ENCODE data around the gene CHRNB1. TPM values are rescaled to one million over a fixed set of nuclear protein-coding genes. Genes with fewer than 3 reads are reported as not detected.
"Not testable (repeated sequence)": the region's sequence is repeated elsewhere in the genome, so short reads cannot be mapped to it uniquely, and the experiment has no call there.

The CHRNB1 gene
- total RNA-seq, 2 donors from 2014 or later, result 10.9 to 13.0 TPM

DNA sequence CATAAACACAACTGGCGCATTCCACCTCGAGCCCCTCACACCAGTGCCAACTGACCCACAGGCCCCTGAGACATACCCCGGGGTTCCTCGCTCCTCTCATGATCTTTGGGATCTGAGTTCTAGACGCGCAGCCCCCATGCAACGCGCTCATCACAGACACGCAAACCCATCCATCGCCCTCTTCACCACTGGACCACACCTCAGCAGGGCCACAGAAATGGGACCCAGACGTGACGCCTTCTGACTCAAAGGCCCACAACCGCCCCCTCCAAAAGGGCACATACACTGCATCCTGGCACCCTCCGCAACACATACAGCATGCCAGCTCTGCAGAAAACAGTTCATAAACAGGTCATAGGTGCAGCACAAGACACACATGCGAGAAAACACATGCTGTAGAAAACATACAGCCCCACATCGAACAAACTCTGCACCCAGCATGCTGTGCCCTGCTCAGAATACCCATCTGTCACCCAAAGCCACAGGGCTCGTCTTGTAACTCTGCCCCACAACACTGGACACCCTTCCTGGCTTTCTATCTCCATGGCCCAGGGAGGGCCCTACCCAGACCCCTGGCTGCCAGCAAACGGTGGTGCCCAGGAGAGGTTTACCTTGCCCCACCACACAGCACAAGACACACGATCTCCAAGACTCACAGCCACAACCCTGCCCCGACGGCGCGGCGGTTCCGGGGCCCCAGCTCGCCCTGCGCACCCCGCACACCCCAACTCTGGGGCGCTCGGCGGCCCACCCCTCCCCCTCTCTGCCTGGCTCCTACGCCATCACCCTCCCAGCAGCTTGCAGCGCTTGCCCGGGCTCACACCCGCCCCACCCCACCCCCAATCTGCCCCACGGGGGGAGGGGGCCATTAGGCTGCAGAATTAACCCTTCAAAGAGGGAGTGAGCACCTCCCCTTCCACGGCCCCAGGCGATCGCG is 33.7 kb downstream of the CHRNB1 start:
- Mint-ChIP-seq H3K36me3 (ENCODE audit: low read depth) (peaks cover 10% of the 10 kb centered on the region), H3K27ac (peak overlapping the region; percentile 86), H3K4me1 (peaks cover 42% of the 10 kb centered on the region), H3K4me3 (peak overlapping the region; percentile 88), H3K27me3 (no peaks in the 10 kb centered on the region), H3K9me3 (no peaks in the 10 kb centered on the region)
- peak; percentile 50 for ATAC-seq (replicated peaks)

DNA sequence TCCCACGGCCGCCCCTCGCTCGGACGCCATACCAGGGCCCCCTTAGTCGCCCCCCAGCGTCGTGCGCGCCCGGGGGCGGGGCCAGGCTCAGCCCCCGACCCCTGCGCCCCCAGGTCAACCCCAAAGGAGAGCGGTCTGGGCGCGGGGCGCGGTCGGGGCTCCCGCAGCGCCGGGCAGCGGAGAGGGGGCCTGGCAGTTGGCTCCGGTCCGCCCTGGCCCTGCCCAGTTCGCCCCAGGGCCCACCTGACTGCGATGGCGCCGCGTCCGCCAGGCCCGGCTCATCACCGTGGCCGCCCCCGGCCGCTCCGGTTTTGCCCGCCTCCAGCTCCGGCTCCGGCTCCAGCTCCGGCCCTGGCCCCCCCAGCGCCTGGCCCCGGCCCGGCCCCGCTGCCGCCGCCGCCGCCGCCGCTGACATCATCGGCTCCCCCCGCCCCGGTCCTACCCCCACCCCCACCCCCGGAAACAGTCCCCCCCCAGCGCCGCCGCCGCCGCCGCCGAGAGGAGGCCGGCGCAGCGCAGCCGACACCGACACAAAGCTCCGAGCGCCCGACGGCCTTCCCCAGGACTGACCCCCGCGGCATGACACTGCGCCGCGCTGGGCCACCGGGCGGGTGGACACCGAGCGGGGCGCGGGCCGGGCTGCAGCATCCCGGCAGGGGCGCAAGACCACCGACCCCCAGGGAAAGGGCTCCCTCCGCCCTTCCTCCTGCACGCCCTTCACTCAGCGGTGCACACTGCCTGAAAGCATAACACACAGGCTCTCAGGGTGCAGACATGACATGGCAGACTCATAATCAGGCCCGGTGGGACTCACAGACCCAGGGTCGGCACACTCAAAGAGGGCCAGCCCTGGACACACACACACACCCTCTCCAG is 34.6 kb downstream of the CHRNB1 start, which contains the start of gene ZBTB4:
ZBTB4 (minus strand) TSS at position 419 of the 876 bp plus-strand sequence. CDS start 12,830 bp downstream, outside the sequence.
- peaks cover 42% of the 10 kb centered on the region for H3K4me1 Mint-ChIP-seq
- no peaks in the 10 kb centered on the region for H3K27me3 Mint-ChIP-seq
- peaks cover 19% of the 10 kb centered on the region for H3K36me3 Mint-ChIP-seq (ENCODE audit: low read depth)
- H3K4me3 Mint-ChIP-seq, result peak within 1 kb of the TSS; percentile 88
- peak within 1 kb of the TSS; percentile 94 for H3K27ac Mint-ChIP-seq
- peak; percentile 20 for ATAC-seq (replicated peaks)
- no peaks in the 10 kb centered on the region for H3K9me3 Mint-ChIP-seq

DNA sequence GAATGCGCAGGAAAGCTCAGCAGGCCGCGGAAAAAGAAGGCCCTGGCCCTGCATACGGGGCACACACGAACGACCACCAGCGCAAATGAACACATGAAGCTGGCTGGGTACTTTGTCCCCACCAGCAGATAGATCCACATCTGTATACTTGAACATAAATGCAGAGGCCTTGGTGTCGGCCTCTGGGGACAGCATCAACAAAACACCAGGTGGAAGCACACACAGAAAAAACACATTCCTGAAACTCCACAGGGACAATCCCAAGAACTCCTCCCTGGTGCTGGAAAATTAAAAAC is 35.2 kb downstream of the CHRNB1 start:
- Mint-ChIP-seq H3K9me3 (no peaks in the 10 kb centered on the region), H3K27me3 (no peaks in the 10 kb centered on the region), H3K36me3 (ENCODE audit: low read depth) (peaks cover 25% of the 10 kb centered on the region), H3K4me3 (peak overlapping the region; percentile 86), H3K27ac (peak overlapping the region; percentile 94), H3K4me1 (peaks cover 46% of the 10 kb centered on the region)
- ATAC-seq (replicated peaks), result no peak

DNA sequence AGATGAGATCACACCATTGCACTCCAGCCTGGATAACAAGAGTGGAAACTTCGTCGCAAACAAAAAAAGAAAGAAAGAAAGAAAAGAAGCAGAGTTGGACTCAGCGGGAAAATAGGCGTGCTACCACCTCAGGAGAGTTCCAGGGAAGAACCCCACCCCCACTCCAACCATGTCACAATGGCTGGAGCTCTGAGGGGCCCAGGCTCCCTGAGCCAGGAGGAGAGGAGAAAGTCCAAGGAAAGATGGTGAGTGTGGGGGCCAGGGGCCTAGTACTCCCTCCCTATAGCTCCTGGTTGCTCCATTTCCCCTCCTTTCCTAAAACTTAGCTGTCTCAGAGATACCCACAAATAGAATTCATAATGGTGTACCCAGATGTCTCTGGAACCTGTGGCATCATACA is 36.4 kb downstream of the CHRNB1 start, which contains the start of gene SLC35G6:
SLC35G6 (plus strand) TSS at position 172 of the 400 bp plus-strand sequence; CDS start at position 243, 71 bp downstream.
- ATAC-seq (replicated peaks); H3K27me3 Mint-ChIP-seq; H3K9me3 Mint-ChIP-seq: not testable (repeated sequence)
- peak within 1 kb of the TSS; percentile 86 for H3K4me3 Mint-ChIP-seq
- peaks cover 48% of the 10 kb centered on the region for H3K4me1 Mint-ChIP-seq
- H3K36me3 Mint-ChIP-seq (ENCODE audit: low read depth), result peaks cover 37% of the 10 kb centered on the region
- H3K27ac Mint-ChIP-seq, result peak within 1 kb of the TSS; percentile 100

- H3K9me3 Mint-ChIP-seq; ATAC-seq (replicated peaks); H3K27me3 Mint-ChIP-seq: not testable (repeated sequence)
- Mint-ChIP-seq H3K4me3 (peak overlapping the region; percentile 86), H3K27ac (peak overlapping the region; percentile 100), H3K4me1 (peaks cover 49% of the 10 kb centered on the region), H3K36me3 (ENCODE audit: low read depth) (peaks cover 45% of the 10 kb centered on the region)
These were observed 37.2 kb downstream of the CHRNB1 start for GRCh38 chr17:7481842-7482741.

DNA sequence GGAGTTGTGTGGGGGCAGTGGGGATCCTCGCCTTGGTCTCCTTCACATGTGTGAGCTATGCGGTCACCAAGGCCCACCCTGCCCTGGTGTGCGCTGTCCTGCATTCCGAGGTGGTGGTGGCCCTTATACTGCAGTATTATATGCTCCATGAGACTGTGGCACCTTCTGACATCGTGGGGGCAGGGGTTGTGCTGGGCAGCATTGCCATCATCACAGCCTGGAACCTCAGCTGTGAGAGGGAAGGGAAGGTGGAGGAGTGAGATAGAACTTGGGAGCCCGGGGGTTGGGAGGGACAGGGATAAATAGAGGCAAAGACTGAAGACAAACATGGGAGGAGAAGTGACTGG is 37.9 kb downstream of the CHRNB1 start:
- H3K4me3 Mint-ChIP-seq, result peak overlapping the region; percentile 86
- H3K27me3 Mint-ChIP-seq; H3K9me3 Mint-ChIP-seq; ATAC-seq (replicated peaks): not testable (repeated sequence)
- peaks cover 54% of the 10 kb centered on the region for H3K4me1 Mint-ChIP-seq
- H3K27ac Mint-ChIP-seq, result peak overlapping the region; percentile 100
- H3K36me3 Mint-ChIP-seq (ENCODE audit: low read depth), result peaks cover 51% of the 10 kb centered on the region

- Mint-ChIP-seq H3K27ac (peak overlapping the region; percentile 100), H3K4me3 (peak overlapping the region; percentile 86), H3K4me1 (peaks cover 49% of the 10 kb centered on the region), H3K36me3 (ENCODE audit: low read depth) (peaks cover 54% of the 10 kb centered on the region), H3K9me3 (no peaks in the 10 kb centered on the region), H3K27me3 (no peaks in the 10 kb centered on the region)
- ATAC-seq (replicated peaks), result peak; percentile 65
These were observed 38.6 kb downstream of the CHRNB1 start for GRCh38 chr17:7483255-7484066.

DNA sequence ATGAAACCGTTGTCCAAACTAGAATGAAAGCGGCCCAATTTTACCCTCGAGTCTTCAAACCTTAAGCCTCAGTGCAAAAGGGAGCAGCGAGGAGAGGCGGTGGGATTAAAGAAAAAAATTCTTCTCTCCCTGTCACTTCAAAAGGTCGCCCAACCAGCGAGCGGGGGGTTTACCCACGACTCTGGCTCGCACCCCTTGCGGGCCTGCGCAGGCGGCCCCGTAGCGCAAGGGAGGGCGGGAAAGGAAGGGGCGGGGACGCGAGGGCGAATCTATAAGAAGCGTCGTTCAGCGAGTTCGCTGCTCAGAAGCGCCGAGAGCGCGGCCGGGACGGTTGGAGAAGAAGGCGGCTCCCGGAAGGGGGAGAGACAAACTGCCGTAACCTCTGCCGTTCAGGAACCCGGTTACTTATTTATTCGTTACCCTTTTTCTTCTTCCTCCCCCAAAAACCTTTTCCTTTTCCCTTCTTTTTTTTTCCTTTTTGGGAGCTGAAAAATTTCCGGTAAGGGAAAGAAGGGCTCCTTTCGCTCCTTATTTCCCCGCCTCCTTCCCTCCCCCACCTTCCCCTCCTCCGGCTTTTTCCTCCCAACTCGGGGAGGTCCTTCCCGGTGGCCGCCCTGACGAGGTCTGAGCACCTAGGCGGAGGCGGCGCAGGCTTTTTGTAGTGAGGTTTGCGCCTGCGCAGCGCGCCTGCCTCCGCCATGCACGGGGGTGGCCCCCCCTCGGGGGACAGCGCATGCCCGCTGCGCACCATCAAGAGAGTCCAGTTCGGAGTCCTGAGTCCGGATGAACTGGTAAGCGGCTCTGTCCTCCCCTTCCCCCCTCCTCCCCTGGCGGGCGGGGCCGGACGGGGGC is 39.4 kb downstream of the CHRNB1 start, which contains the start of gene POLR2A:
POLR2A (plus strand) TSS at position 300 of the 852 bp plus-strand sequence.
- peak; percentile 76 for ATAC-seq (replicated peaks)
- peaks cover 59% of the 10 kb centered on the region for H3K36me3 Mint-ChIP-seq (ENCODE audit: low read depth)

GRCh38 chr17:7484919-7485377 is 40.1 kb downstream of the CHRNB1 start:
- no peak for ATAC-seq (replicated peaks)

More for the DNA sequence above, 39.4 kb downstream of the CHRNB1 start, which contains the start of gene POLR2A:
- Mint-ChIP-seq H3K9me3 (no peaks in the 10 kb centered on the region), H3K4me1 (peaks cover 55% of the 10 kb centered on the region), H3K27me3 (no peaks in the 10 kb centered on the region), H3K4me3 (peak within 1 kb of the TSS; percentile 86), H3K27ac (peak within 1 kb of the TSS; percentile 100)

GRCh38 chr17:7486181-7486580 is 41.3 kb downstream of the CHRNB1 start:
- H3K4me1 Mint-ChIP-seq, result peaks cover 62% of the 10 kb centered on the region
- peak overlapping the region; percentile 86 for H3K4me3 Mint-ChIP-seq
- H3K36me3 Mint-ChIP-seq (ENCODE audit: low read depth), result peaks cover 78% of the 10 kb centered on the region
- ATAC-seq (replicated peaks), result no peak
- no peaks in the 10 kb centered on the region for H3K27me3 Mint-ChIP-seq
- peak overlapping the region; percentile 63 for H3K27ac Mint-ChIP-seq
- H3K9me3 Mint-ChIP-seq, result no peaks in the 10 kb centered on the region

More at GRCh38 chr17:7484919-7485377, 40.1 kb downstream of the CHRNB1 start:
- Mint-ChIP-seq H3K9me3 (no peaks in the 10 kb centered on the region), H3K27me3 (no peaks in the 10 kb centered on the region), H3K36me3 (ENCODE audit: low read depth) (peaks cover 66% of the 10 kb centered on the region), H3K4me3 (peak overlapping the region; percentile 86), H3K4me1 (peaks cover 57% of the 10 kb centered on the region), H3K27ac (peak overlapping the region; percentile 100)

GRCh38 chr17:7490144-7490543 is 45.3 kb downstream of the CHRNB1 start:
- no peaks in the 10 kb centered on the region for H3K27me3 Mint-ChIP-seq
- ATAC-seq (replicated peaks), result no peak
- H3K36me3 Mint-ChIP-seq (ENCODE audit: low read depth), result peaks cover 100% of the 10 kb centered on the region
- peak overlapping the region; percentile 86 for H3K4me3 Mint-ChIP-seq
- no peak overlapping the region for H3K27ac Mint-ChIP-seq
- H3K4me1 Mint-ChIP-seq, result peaks cover 62% of the 10 kb centered on the region
- H3K9me3 Mint-ChIP-seq, result no peaks in the 10 kb centered on the region

GRCh38 chr17:7491583-7491982 is 46.7 kb downstream of the CHRNB1 start:
- Mint-ChIP-seq H3K27me3 (no peaks in the 10 kb centered on the region), H3K27ac (peak overlapping the region; percentile 28), H3K36me3 (ENCODE audit: low read depth) (peaks cover 100% of the 10 kb centered on the region), H3K4me1 (peaks cover 56% of the 10 kb centered on the region), H3K4me3 (peak overlapping the region; percentile 31), H3K9me3 (no peaks in the 10 kb centered on the region)
- ATAC-seq (replicated peaks), result no peak
